Liver (tissue), 9 donors: ENCODE measurements around the gene RAD9A. TPM values are rescaled to one million over a fixed set of nuclear protein-coding genes. Genes with fewer than 3 reads are reported as not detected.

ENCODE experiments used
- DNase-seq: peaks from one replicate; pipeline ENCODE4 v3.0.0-alpha.2; 2017; ENCODE audit warnings: low spot score
- H3K27ac ChIP-seq, 2 donors: one replicate each; pipeline ENCODE4 v1.7.0; 2013; ENCODE audit warnings: inconsistent platforms in 2 of 2, low read length in 2 of 2, control low read depth in 1 of 2, low read depth in 1 of 2, mild to moderate bottlenecking in 1 of 2
- H3K27me3 ChIP-seq, 4 donors: one replicate each; pipeline versions ENCODE4 v1.6.1 to v1.7.0; 2013; ENCODE audit warnings: low read length in 3 of 4, inconsistent platforms in 1 of 4, mild to moderate bottlenecking in 1 of 4, moderate library complexity in 1 of 4; ENCODE audit not compliant: control insufficient read depth in 4 of 4, insufficient read depth in 4 of 4
- H3K36me3 ChIP-seq, 4 donors: one replicate each; pipeline versions ENCODE4 v1.6.1 to v1.7.0; 2013; ENCODE audit warnings: low read length in 3 of 4, mild to moderate bottlenecking in 3 of 4, low read depth in 1 of 4, moderate library complexity in 1 of 4; ENCODE audit not compliant: control insufficient read depth in 4 of 4, insufficient read depth in 3 of 4
- H3K4me1 ChIP-seq, 4 donors: one replicate each; pipeline versions ENCODE4 v1.6.1 to v1.7.0; 2013; ENCODE audit warnings: low read length in 3 of 4, mild to moderate bottlenecking in 3 of 4, moderate library complexity in 1 of 4; ENCODE audit not compliant: control insufficient read depth in 4 of 4, insufficient read depth in 4 of 4
- H3K4me3 ChIP-seq, 3 donors: one replicate each; pipeline versions ENCODE4 v1.6.1 to v1.7.0; 2013; ENCODE audit warnings: low read length in 3 of 3, control low read depth in 1 of 3, low read depth in 1 of 3, mild to moderate bottlenecking in 1 of 3
- H3K9ac ChIP-seq, 2 donors: one replicate each; pipeline ENCODE4 v1.7.0; 2013; ENCODE audit warnings: low read length in 2 of 2, mild to moderate bottlenecking in 2 of 2, moderate library complexity in 2 of 2, control low read depth in 1 of 2, low read depth in 1 of 2
- H3K9me3 ChIP-seq, 4 donors: one replicate each; pipeline versions ENCODE4 v1.6.1 to v1.7.0; 2013; ENCODE audit warnings: low read length in 3 of 4; ENCODE audit not compliant: control insufficient read depth in 4 of 4
- EGR1 ChIP-seq, 2 donors: IDR thresholded peaks; 2 replicates each; pipeline ENCODE4 v1.6.1; 2016 to 2018; ENCODE audit warnings: antibody characterized with exemption in 2 of 2, low read depth in 2 of 2
- FOXA2 ChIP-seq: IDR thresholded peaks from 2 replicates; pipeline ENCODE4 v1.6.1; 2016; ENCODE audit warnings: antibody characterized with exemption
- GABPA ChIP-seq, 2 donors: IDR thresholded peaks in 1 of 2; conservative IDR thresholded peaks in 1 of 2; 2 replicates each; pipeline ENCODE4 v1.6.1; 2016; ENCODE audit warnings: antibody characterized with exemption in 2 of 2, mild to moderate bottlenecking in 1 of 2, moderate library complexity in 1 of 2
- JUND ChIP-seq, 2 donors: IDR thresholded peaks; 2 replicates each; pipeline ENCODE4 v1.6.1; 2016; ENCODE audit warnings: antibody characterized with exemption in 2 of 2
- NR2F2 ChIP-seq: IDR thresholded peaks from 2 replicates; pipeline ENCODE4 v1.6.1; 2016; ENCODE audit warnings: antibody characterized with exemption
- RAD21 ChIP-seq, 2 donors: IDR thresholded peaks; 2 replicates each; pipeline ENCODE4 v1.6.1; 2016; ENCODE audit warnings: antibody characterized with exemption in 2 of 2, mild to moderate bottlenecking in 2 of 2
- RXRA ChIP-seq, 2 donors: IDR thresholded peaks; 2 replicates each; pipeline ENCODE4 v1.6.1; 2017 to 2018; ENCODE audit warnings: antibody characterized with exemption in 2 of 2, mild to moderate bottlenecking in 1 of 2
- SP1 ChIP-seq: IDR thresholded peaks from 2 replicates; pipeline ENCODE4 v1.6.1; 2018; ENCODE audit warnings: antibody characterized with exemption, mild to moderate bottlenecking
- TAF1 ChIP-seq: conservative IDR thresholded peaks from 2 replicates; pipeline ENCODE4 v1.6.1; 2016; ENCODE audit warnings: antibody characterized with exemption, mild to moderate bottlenecking
- ZBTB33 ChIP-seq: IDR thresholded peaks from 2 replicates; pipeline ENCODE4 v1.6.1; 2016; ENCODE audit warnings: antibody characterized with exemption
- WGBS: extraction: QIAGEN DNeasy Blood & Tissue Kit; methylation state at CpG from one replicate; pipeline ENCODE4 v1.1.7; 2013; 5-methylcytosine and 5-hydroxymethylcytosine counted together
- polyA plus RNA-seq, 2 donors: library from polyadenylated mRNA; stranded (reverse) in 1 of 2; unstranded in 1 of 2; fragments of 200-250 nt in 1 of 2; fragments of >200 nt in 1 of 2; fragmentation: Nextera tagmentation in 1 of 2; extraction: Ambion mirVana in 1 of 2; gene quantifications; one replicate each; pipeline versions ENCODE4 v1.2.1 to v1.2.3, GENCODE V29; 2013 to 2015
- total RNA-seq, 2 donors: library from RNA; depleted of rRNA; stranded (reverse); fragments of >200 nt; gene quantifications; one replicate each; pipeline ENCODE4 v1.2.3, GENCODE V29; 2014
- TF ChIP-seq, protein P1 (sequence below): IDR thresholded peaks from 2 replicates; pipeline ENCODE4 v1.6.1; 2016; ENCODE audit warnings: antibody characterized with exemption, mild to moderate bottlenecking
- TF ChIP-seq, protein P2 (sequence below): IDR thresholded peaks from 2 replicates; pipeline ENCODE4 v1.6.1; 2016; ENCODE audit warnings: antibody characterized with exemption
- TF ChIP-seq, protein P3 (sequence below): fragments of 150-350 bp; IDR thresholded peaks from 2 replicates; pipeline ENCODE4 v1.5.1; 2017; ENCODE audit warnings: improper control_type of control experiment, low read depth, low read length; ENCODE audit not compliant: missing input control
- TF ChIP-seq, protein P4 (sequence below): IDR thresholded peaks from 2 replicates; pipeline ENCODE4 v1.6.1; 2016; ENCODE audit warnings: antibody characterized with exemption
- donor health status: healthy.
- donor health status: healthy.
- donor health status: healthy.
- donor health status: healthy.
- donor health status: healthy.

RAD9A gene
- total and polyA plus RNA-seq, 4 donors, result 4.5 to 8.6 (median 5.6) TPM

GRCh38 chr11:67355023-67355793, 36.6 kb upstream of the RAD9A start:
- Histone ChIP-seq H3K9me3 (no peaks in the 10 kb centered on the region), H3K36me3 (peaks cover 0 to 1% (median 0%) of the 10 kb centered on the region in 4 donors), H3K4me3 (no peak overlapping the region), H3K9ac (peak overlapping the region; percentile 6 to 17), H3K27me3 (no peaks in the 10 kb centered on the region), H3K27ac (peak overlapping the region; percentile 97 to 99), H3K4me1 (peaks cover 15 to 45% (median 32%) of the 10 kb centered on the region in 4 donors)
- WGBS, result 88% methylated on average over 11 of the region's 11 CpGs
- DNase-seq, result no peak
- TF ChIP-seq NR2F2 (no peak), ZBTB33 (no peak), GABPA (IDR thresholded peaks at IDR 0.05 in 1 of 2, conservative IDR thresholded peaks at IDR 0.05 in 1 of 2) (no peak), RAD21 (IDR thresholded peaks at IDR 0.05) (no peak), SP1 (no peak), TAF1 (no peak), RXRA (IDR thresholded peaks at IDR 0.05) (no peak), JUND (IDR thresholded peaks at IDR 0.05) (no peak), EGR1 (IDR thresholded peaks at IDR 0.05; ENCODE audit: low read depth in 2 of 2) (no peak), FOXA2 (no peak)
- TF ChIP-seq, protein P1, sequence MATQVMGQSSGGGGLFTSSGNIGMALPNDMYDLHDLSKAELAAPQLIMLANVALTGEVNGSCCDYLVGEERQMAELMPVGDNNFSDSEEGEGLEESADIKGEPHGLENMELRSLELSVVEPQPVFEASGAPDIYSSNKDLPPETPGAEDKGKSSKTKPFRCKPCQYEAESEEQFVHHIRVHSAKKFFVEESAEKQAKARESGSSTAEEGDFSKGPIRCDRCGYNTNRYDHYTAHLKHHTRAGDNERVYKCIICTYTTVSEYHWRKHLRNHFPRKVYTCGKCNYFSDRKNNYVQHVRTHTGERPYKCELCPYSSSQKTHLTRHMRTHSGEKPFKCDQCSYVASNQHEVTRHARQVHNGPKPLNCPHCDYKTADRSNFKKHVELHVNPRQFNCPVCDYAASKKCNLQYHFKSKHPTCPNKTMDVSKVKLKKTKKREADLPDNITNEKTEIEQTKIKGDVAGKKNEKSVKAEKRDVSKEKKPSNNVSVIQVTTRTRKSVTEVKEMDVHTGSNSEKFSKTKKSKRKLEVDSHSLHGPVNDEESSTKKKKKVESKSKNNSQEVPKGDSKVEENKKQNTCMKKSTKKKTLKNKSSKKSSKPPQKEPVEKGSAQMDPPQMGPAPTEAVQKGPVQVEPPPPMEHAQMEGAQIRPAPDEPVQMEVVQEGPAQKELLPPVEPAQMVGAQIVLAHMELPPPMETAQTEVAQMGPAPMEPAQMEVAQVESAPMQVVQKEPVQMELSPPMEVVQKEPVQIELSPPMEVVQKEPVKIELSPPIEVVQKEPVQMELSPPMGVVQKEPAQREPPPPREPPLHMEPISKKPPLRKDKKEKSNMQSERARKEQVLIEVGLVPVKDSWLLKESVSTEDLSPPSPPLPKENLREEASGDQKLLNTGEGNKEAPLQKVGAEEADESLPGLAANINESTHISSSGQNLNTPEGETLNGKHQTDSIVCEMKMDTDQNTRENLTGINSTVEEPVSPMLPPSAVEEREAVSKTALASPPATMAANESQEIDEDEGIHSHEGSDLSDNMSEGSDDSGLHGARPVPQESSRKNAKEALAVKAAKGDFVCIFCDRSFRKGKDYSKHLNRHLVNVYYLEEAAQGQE, result no peak
- TF ChIP-seq, protein P2, sequence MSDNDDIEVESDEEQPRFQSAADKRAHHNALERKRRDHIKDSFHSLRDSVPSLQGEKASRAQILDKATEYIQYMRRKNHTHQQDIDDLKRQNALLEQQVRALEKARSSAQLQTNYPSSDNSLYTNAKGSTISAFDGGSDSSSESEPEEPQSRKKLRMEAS, result no peak
- TF ChIP-seq, protein P3, sequence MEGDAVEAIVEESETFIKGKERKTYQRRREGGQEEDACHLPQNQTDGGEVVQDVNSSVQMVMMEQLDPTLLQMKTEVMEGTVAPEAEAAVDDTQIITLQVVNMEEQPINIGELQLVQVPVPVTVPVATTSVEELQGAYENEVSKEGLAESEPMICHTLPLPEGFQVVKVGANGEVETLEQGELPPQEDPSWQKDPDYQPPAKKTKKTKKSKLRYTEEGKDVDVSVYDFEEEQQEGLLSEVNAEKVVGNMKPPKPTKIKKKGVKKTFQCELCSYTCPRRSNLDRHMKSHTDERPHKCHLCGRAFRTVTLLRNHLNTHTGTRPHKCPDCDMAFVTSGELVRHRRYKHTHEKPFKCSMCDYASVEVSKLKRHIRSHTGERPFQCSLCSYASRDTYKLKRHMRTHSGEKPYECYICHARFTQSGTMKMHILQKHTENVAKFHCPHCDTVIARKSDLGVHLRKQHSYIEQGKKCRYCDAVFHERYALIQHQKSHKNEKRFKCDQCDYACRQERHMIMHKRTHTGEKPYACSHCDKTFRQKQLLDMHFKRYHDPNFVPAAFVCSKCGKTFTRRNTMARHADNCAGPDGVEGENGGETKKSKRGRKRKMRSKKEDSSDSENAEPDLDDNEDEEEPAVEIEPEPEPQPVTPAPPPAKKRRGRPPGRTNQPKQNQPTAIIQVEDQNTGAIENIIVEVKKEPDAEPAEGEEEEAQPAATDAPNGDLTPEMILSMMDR, result no peak
- TF ChIP-seq, protein P4, sequence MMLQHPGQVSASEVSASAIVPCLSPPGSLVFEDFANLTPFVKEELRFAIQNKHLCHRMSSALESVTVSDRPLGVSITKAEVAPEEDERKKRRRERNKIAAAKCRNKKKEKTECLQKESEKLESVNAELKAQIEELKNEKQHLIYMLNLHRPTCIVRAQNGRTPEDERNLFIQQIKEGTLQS, result no peak
